ENCODE data around the gene SPATA32.

GRCh38 chr17:45277992-45278391 lies 16.1 kb upstream of the SPATA32 start:
- no peak for TF ChIP-seq CTCF (IDR thresholded peaks at IDR 0.05)
- no peak for TF ChIP-seq POLR2A (IDR thresholded peaks at IDR 0.05)
